Loucy (cell line): ENCODE measurements around the gene SLC6A11.

Experiments used
- H2AFZ ChIP-seq: fragments of 200-600 bp; sonication (generic); 2 replicates; pipeline ENCODE4 v1.6.0; 2016; ENCODE audit warnings: antibody characterized with exemption, mild to moderate bottlenecking, low read length, moderate library complexity
- H3F3A ChIP-seq: fragments of 200-600 bp; 2 replicates; pipeline ENCODE4 v1.6.0; 2016; ENCODE audit warnings: antibody characterized with exemption, low read depth, mild to moderate bottlenecking
- H3K27me3 ChIP-seq: fragments of 200-600 bp; sonication (generic); 2 replicates; pipeline ENCODE4 v1.6.1; 2014; ENCODE audit warnings: low read length, mild to moderate bottlenecking; ENCODE audit not compliant: insufficient read depth, poor library complexity, severe bottlenecking
- H3K36me3 ChIP-seq: fragments of 200-600 bp; sonication (generic); 2 replicates; pipeline ENCODE4 v1.6.1; 2016; ENCODE audit warnings: low read length; ENCODE audit not compliant: insufficient read depth
- H3K4me1 ChIP-seq: fragments of 200-600 bp; sonication (generic); 2 replicates; pipeline ENCODE4 v1.5.1; 2014; ENCODE audit warnings: low read length, mild to moderate bottlenecking; ENCODE audit not compliant: insufficient read depth, poor library complexity, severe bottlenecking
- H3K4me2 ChIP-seq: fragments of 200-600 bp; sonication (generic); 2 replicates; pipeline ENCODE4 v1.6.0; 2014; ENCODE audit warnings: antibody characterized with exemption, low read length, low read depth, mild to moderate bottlenecking; ENCODE audit not compliant: poor library complexity, severe bottlenecking
- H3K4me3 ChIP-seq: fragments of 200-600 bp; sonication (generic); 2 replicates; pipeline ENCODE4 v1.5.1; 2014; ENCODE audit warnings: low read length, mild to moderate bottlenecking, mixed read lengths; ENCODE audit not compliant: poor library complexity, severe bottlenecking
- H3K79me2 ChIP-seq: fragments of 200-600 bp; sonication (generic); 2 replicates; pipeline ENCODE4 v1.6.1; 2014; ENCODE audit warnings: low read length; ENCODE audit not compliant: insufficient read depth
- H3K9ac ChIP-seq: fragments of 200-600 bp; sonication (generic); 2 replicates; pipeline ENCODE4 v1.6.0; 2014; ENCODE audit warnings: mild to moderate bottlenecking, low read depth, low read length, moderate library complexity; ENCODE audit not compliant: poor library complexity, severe bottlenecking
- H3K9me2 ChIP-seq: fragments of 200-600 bp; sonication (generic); replicated peaks from 2 replicates; pipeline ENCODE4 v1.6.1; 2016; ENCODE audit warnings: low read depth, low read length, mixed read lengths
- H3K9me3 ChIP-seq: fragments of 200-600 bp; sonication (generic); 2 replicates; pipeline ENCODE4 v1.6.1; 2014; ENCODE audit warnings: mild to moderate bottlenecking, antibody characterized with exemption, low read length, low read depth; ENCODE audit not compliant: insufficient read depth
- H4K20me1 ChIP-seq: fragments of 200-600 bp; sonication (generic); 2 replicates; pipeline ENCODE4 v1.6.0; 2014; ENCODE audit warnings: antibody characterized with exemption, low read length, mild to moderate bottlenecking; ENCODE audit not compliant: insufficient read depth, poor library complexity, severe bottlenecking
- EZH2phosphoT487 ChIP-seq: fragments of 200-600 bp; IDR thresholded peaks from 2 replicates; pipeline ENCODE4 v1.6.1; 2018; ENCODE audit warnings: antibody characterized with exemption, mild to moderate bottlenecking, moderate library complexity, borderline replicate concordance
- TF ChIP-seq, protein P1 (sequence below): fragments of 200-600 bp; sonication (generic); conservative IDR thresholded peaks from 2 replicates; pipeline ENCODE4 v1.5.1; 2014; ENCODE audit warnings: mild to moderate bottlenecking, antibody characterized with exemption, low read length

SLC6A11 gene

DNA sequence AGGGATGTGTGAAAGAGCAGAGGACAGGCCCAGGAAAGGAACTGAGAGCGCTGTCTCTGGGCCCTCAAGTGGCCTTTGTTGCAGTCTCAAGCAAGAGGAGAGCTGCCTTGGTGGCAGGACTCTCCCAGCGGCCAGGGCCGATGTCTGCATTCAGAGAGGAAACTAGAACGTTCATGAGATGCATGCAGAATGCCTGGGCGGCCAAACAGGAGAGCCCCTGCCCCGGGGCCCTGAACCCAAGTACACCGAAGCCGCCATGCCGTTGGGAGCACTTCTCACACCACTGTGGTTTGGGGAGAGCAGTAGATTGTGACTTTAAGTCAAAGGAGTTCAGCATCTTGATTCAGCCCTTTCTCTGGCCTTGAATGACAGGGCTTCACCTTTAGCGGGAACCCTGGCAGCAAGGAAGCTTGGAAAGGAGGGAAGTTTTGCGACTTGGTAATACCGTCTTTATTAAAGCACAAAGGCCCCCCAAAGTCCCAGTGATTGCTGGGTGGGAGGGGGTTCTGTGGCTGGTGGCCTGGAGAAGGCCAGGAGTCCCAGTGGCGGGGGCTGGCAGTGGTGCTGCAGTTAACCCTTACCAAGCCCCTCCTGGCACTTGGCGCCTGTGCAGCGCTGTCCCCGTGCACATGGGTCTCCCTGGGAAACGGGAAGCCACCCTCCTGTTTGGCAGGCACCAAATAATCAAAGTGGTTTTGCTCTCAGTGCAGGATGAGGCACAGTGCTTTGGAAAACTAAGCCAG, 36.2 kb downstream of the SLC6A11 start:
- H3K4me1 ChIP-seq = no peaks in the 10 kb centered on the region
- no peaks in the 10 kb centered on the region for H3K27me3 ChIP-seq
- TF ChIP-seq, protein P1, sequence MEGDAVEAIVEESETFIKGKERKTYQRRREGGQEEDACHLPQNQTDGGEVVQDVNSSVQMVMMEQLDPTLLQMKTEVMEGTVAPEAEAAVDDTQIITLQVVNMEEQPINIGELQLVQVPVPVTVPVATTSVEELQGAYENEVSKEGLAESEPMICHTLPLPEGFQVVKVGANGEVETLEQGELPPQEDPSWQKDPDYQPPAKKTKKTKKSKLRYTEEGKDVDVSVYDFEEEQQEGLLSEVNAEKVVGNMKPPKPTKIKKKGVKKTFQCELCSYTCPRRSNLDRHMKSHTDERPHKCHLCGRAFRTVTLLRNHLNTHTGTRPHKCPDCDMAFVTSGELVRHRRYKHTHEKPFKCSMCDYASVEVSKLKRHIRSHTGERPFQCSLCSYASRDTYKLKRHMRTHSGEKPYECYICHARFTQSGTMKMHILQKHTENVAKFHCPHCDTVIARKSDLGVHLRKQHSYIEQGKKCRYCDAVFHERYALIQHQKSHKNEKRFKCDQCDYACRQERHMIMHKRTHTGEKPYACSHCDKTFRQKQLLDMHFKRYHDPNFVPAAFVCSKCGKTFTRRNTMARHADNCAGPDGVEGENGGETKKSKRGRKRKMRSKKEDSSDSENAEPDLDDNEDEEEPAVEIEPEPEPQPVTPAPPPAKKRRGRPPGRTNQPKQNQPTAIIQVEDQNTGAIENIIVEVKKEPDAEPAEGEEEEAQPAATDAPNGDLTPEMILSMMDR = no peak
- no peak for TF ChIP-seq EZH2phosphoT487
- H3K4me2 ChIP-seq = no peak overlapping the region
- no peak overlapping the region for H3K4me3 ChIP-seq
- no peaks in the 10 kb centered on the region for H4K20me1 ChIP-seq
- H3F3A ChIP-seq = no peaks in the 10 kb centered on the region
- no peaks in the 10 kb centered on the region for H3K36me3 ChIP-seq
- no peaks in the 10 kb centered on the region for H3K79me2 ChIP-seq
- H3K9me2 ChIP-seq = no peaks in the 10 kb centered on the region
- H3K9ac ChIP-seq = no peak overlapping the region
- H3K9me3 ChIP-seq = no peaks in the 10 kb centered on the region
- no peak overlapping the region for H2AFZ ChIP-seq

DNA sequence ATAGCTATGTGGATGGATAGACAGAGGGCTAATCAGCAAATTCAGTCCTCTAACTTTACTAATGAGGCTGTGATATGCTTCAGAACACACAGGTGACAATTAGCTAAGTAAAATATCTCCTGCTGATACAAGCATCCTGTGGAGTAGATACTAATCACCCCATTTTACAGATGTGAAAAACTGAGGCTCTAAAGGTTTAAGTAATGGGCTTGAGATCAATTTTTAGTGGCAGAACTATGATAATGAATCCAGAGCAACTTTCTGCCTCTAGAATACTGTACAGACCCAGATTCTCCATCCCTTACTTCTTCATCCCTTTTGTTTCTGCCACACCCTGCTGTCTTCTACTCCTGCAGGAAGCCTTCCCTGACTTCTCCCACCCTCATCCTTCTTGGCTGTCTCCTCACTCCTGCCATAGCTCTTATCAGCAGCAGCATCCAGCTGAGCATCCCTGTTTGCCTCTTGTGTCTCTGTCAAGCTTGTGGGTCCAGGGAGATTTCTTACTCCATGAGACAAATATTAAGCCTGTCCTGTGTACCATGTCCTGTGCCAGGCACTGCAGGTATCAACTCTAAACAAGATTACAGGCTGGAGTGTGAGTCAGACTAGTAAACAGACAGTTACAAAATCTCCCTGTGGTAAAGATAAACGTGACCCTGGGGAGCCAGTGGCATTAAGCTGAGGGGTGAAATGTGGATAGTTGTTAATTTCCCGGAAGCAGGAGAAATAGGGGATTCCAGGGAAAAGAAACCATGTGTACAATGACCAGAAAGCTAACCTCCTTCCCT, 39.2 kb downstream of the SLC6A11 start:
- H3K4me2 ChIP-seq = no peak overlapping the region
- H3K9me2 ChIP-seq = no peaks in the 10 kb centered on the region

GRCh38 chr3:10855871-10856662, 40.0 kb downstream of the SLC6A11 start:
- Histone ChIP-seq H3K4me3 (no peak overlapping the region), H3K4me2 (no peak overlapping the region), H3K9ac (no peak overlapping the region), H3K27me3 (no peaks in the 10 kb centered on the region), H3K36me3 (no peaks in the 10 kb centered on the region), H3K4me1 (no peaks in the 10 kb centered on the region), H3F3A (no peaks in the 10 kb centered on the region), H3K9me3 (no peaks in the 10 kb centered on the region), H4K20me1 (no peaks in the 10 kb centered on the region), H3K79me2 (no peaks in the 10 kb centered on the region), H2AFZ (no peak overlapping the region), H3K9me2 (no peaks in the 10 kb centered on the region)
- no peak for TF ChIP-seq EZH2phosphoT487
- TF ChIP-seq, protein P1 = no peak

More for the DNA sequence above, 39.2 kb downstream of the SLC6A11 start:
- Histone ChIP-seq H3K36me3 (no peaks in the 10 kb centered on the region), H3K9me3 (no peaks in the 10 kb centered on the region), H3F3A (no peaks in the 10 kb centered on the region), H3K27me3 (no peaks in the 10 kb centered on the region), H3K9ac (no peak overlapping the region), H2AFZ (no peak overlapping the region), H3K4me1 (no peaks in the 10 kb centered on the region), H3K4me3 (no peak overlapping the region), H3K79me2 (no peaks in the 10 kb centered on the region), H4K20me1 (no peaks in the 10 kb centered on the region)
- TF ChIP-seq EZH2phosphoT487 = no peak
- TF ChIP-seq, protein P1 = no peak
